Measurements from ENCODE around the gene KYNU.

The KYNU gene

DNA sequence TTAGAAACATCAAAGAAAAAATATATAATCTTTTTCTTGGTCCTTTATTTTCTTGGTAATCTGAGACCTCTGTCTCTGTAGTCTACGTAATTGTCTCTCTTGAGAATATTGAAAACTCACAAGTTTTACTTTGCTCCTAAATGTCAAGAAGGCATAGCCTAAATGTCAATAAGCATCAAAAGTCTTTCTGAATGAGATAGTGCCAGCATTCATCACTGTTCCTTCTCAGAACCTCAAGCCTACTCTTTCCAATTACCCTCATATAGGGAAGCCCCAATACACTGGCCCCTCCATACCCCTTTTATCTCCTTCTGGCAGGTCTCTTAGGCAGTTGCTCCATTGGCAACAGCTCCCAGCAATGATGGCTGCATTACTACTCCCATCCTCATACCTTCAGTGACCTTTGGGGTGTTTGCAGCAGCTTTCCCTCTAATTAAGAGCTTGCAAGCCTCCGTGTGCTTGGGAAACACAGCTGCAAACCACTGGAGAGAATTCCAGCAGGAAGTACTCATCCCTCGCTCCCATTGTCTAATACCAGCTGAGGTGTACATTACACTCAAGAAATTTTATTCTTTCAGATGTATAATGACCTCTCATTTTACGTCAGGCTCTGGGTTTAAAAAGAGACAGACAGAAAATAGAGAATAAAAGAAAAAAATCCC lies 95.8 kb downstream of the KYNU start:
- Histone ChIP-seq H3K4me1 (ENCODE audit: insufficient read depth, poor library complexity, severe bottlenecking) (peaks cover 25% of the 10 kb centered on the region), H3K9me3 (ENCODE audit: severe bottlenecking) (no peaks in the 10 kb centered on the region), H3K36me3 (ENCODE audit: low read depth) (no peaks in the 10 kb centered on the region), H3K27ac (ENCODE audit: poor library complexity, severe bottlenecking) (peak overlapping the region; percentile 85), H3K4me3 (ENCODE audit: severe bottlenecking) (no peak overlapping the region), H3K27me3 (ENCODE audit: insufficient read depth, poor library complexity, severe bottlenecking) (no peaks in the 10 kb centered on the region)
- TF ChIP-seq, protein P1, sequence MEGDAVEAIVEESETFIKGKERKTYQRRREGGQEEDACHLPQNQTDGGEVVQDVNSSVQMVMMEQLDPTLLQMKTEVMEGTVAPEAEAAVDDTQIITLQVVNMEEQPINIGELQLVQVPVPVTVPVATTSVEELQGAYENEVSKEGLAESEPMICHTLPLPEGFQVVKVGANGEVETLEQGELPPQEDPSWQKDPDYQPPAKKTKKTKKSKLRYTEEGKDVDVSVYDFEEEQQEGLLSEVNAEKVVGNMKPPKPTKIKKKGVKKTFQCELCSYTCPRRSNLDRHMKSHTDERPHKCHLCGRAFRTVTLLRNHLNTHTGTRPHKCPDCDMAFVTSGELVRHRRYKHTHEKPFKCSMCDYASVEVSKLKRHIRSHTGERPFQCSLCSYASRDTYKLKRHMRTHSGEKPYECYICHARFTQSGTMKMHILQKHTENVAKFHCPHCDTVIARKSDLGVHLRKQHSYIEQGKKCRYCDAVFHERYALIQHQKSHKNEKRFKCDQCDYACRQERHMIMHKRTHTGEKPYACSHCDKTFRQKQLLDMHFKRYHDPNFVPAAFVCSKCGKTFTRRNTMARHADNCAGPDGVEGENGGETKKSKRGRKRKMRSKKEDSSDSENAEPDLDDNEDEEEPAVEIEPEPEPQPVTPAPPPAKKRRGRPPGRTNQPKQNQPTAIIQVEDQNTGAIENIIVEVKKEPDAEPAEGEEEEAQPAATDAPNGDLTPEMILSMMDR (IDR thresholded peaks at IDR 0.05; ENCODE audit: poor library complexity, severe bottlenecking): no peak
- ATAC-seq (ENCODE audit: low read depth) (peak; percentile 73; the same call in 2 of the 3 replicates), DNase-seq (ENCODE audit: low spot score) (no peak)

DNA sequence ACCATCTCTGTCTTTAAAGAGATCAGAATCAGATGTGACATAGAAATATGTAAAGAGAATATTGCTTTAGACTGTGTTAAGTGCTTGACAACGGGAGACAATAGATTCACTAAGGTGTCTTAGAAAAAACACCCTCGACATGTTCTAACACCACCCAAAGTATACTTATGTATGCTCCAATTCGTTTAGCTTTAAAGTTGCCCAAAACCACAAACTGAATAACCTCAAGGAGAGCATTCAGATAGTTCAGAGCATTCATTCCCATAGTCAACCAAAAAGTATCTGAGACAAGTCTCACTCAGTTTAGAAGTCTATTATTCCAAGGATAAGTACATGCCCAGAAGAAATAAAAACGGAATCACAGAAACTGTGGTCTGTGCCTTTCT lies 96.4 kb downstream of the KYNU start:
- Histone ChIP-seq H3K27ac (ENCODE audit: poor library complexity, severe bottlenecking) (peak overlapping the region; percentile 85), H3K9me3 (ENCODE audit: severe bottlenecking) (no peaks in the 10 kb centered on the region), H3K36me3 (ENCODE audit: low read depth) (no peaks in the 10 kb centered on the region), H3K27me3 (ENCODE audit: insufficient read depth, poor library complexity, severe bottlenecking) (no peaks in the 10 kb centered on the region), H3K4me1 (ENCODE audit: insufficient read depth, poor library complexity, severe bottlenecking) (peaks cover 25% of the 10 kb centered on the region), H3K4me3 (ENCODE audit: severe bottlenecking) (no peak overlapping the region)
- ATAC-seq (ENCODE audit: low read depth) (peak; percentile 52), DNase-seq (ENCODE audit: low spot score) (no peak)
- TF ChIP-seq, protein P1 (IDR thresholded peaks at IDR 0.05; ENCODE audit: poor library complexity, severe bottlenecking): no peak

GRCh38 chr2:142974288-142975024 lies 97.0 kb downstream of the KYNU start:
- ATAC-seq (ENCODE audit: low read depth): peak; percentile 77
- Histone ChIP-seq H3K4me3 (ENCODE audit: severe bottlenecking) (no peak overlapping the region), H3K4me1 (ENCODE audit: insufficient read depth, poor library complexity, severe bottlenecking) (peaks cover 25% of the 10 kb centered on the region), H3K27ac (ENCODE audit: poor library complexity, severe bottlenecking) (peak overlapping the region; percentile 85), H3K36me3 (ENCODE audit: low read depth) (no peaks in the 10 kb centered on the region), H3K9me3 (ENCODE audit: severe bottlenecking) (no peaks in the 10 kb centered on the region), H3K27me3 (ENCODE audit: insufficient read depth, poor library complexity, severe bottlenecking) (no peaks in the 10 kb centered on the region)
- no peak for DNase-seq (ENCODE audit: low spot score)
- TF ChIP-seq, protein P1 (IDR thresholded peaks at IDR 0.05; ENCODE audit: poor library complexity, severe bottlenecking): no peak

GRCh38 chr2:142975239-142975638 lies 97.8 kb downstream of the KYNU start:
- no peak for ATAC-seq (ENCODE audit: low read depth)
- TF ChIP-seq, protein P1 (IDR thresholded peaks at IDR 0.05; ENCODE audit: poor library complexity, severe bottlenecking): no peak
- no peak for DNase-seq (ENCODE audit: low spot score)
- Histone ChIP-seq H3K4me1 (ENCODE audit: insufficient read depth, poor library complexity, severe bottlenecking) (peaks cover 25% of the 10 kb centered on the region), H3K4me3 (ENCODE audit: severe bottlenecking) (no peak overlapping the region), H3K27me3 (ENCODE audit: insufficient read depth, poor library complexity, severe bottlenecking) (no peaks in the 10 kb centered on the region), H3K36me3 (ENCODE audit: low read depth) (no peaks in the 10 kb centered on the region), H3K9me3 (ENCODE audit: severe bottlenecking) (no peaks in the 10 kb centered on the region), H3K27ac (ENCODE audit: poor library complexity, severe bottlenecking) (peak overlapping the region; percentile 85)
